ENCODE measurements around the gene SCIN.

DNA sequence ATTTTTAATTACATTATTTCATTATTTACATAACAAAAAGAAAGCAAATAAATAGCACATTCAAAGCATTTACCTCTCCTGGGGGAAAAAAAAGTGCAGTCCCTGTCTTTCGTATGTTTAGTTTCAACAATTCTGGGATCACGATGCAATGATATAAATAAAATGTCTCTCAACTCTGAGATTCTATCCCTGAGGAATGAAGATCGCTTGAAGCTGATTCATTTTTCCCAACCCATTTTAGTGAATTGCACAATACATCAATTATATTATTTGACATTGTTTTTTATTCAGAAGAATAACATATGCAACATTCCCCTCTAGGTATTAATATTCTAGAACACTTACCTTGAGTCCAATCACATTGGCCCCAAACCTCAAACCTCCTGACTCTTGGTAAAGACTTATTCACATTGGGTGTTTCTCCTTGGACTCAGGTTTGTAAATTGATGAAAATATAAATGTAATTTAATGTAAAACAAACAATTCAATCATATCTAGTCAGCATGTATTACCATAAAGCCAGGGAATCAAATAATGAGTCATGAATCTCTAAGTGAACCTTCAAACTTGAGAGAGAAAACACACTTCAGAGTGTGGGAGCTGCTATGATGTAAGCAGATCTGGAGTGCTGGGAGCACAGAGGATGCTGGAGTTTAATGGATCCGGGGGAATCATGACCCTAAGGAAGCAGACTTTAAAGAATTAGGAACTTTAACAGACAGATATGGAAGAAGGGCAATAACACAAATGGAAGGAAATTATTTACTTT is 5.3 kb upstream of the SCIN start:
- TF ChIP-seq, protein P1, sequence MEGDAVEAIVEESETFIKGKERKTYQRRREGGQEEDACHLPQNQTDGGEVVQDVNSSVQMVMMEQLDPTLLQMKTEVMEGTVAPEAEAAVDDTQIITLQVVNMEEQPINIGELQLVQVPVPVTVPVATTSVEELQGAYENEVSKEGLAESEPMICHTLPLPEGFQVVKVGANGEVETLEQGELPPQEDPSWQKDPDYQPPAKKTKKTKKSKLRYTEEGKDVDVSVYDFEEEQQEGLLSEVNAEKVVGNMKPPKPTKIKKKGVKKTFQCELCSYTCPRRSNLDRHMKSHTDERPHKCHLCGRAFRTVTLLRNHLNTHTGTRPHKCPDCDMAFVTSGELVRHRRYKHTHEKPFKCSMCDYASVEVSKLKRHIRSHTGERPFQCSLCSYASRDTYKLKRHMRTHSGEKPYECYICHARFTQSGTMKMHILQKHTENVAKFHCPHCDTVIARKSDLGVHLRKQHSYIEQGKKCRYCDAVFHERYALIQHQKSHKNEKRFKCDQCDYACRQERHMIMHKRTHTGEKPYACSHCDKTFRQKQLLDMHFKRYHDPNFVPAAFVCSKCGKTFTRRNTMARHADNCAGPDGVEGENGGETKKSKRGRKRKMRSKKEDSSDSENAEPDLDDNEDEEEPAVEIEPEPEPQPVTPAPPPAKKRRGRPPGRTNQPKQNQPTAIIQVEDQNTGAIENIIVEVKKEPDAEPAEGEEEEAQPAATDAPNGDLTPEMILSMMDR (IDR thresholded peaks at IDR 0.05): no peak
- TF ChIP-seq POLR2AphosphoS5 (IDR thresholded peaks at IDR 0.05) (no peak), EP300 (IDR thresholded peaks at IDR 0.05) (no peak), POLR2A (IDR thresholded peaks at IDR 0.05) (no peak)
